ENCODE results near the gene NUDT5.

NUDT5 gene

GRCh38 chr10:12225444-12225843 is 29.8 kb upstream of the NUDT5 start:
- Histone ChIP-seq H3K27ac (no peak overlapping the region), H3K9ac (no peak overlapping the region), H3K4me1 (no peaks in the 10 kb centered on the region), H3K36me3 (ENCODE audit: control insufficient read depth, insufficient read depth, low read length) (no peaks in the 10 kb centered on the region), H2AFZ (no peak overlapping the region), H3K4me3 (ENCODE audit: low read depth, low read length) (no peak overlapping the region), H3K9me3 (ENCODE audit: control insufficient read depth, low read length) (no peaks in the 10 kb centered on the region), H3K4me2 (ENCODE audit: low read length) (no peak overlapping the region), H3K27me3 (ENCODE audit: control insufficient read depth, insufficient read depth, low read length) (no peaks in the 10 kb centered on the region), H3K79me2 (peaks cover 6% of the 10 kb centered on the region)
- no peak for TF ChIP-seq CTCF (IDR thresholded peaks at IDR 0.05)

GRCh38 chr10:12221323-12222298 is 25.9 kb upstream of the NUDT5 start:
- Histone ChIP-seq H3K4me3 (ENCODE audit: low read depth, low read length) (no peak overlapping the region), H3K4me1 (no peaks in the 10 kb centered on the region), H3K9ac (no peak overlapping the region), H3K27ac (no peak overlapping the region), H3K9me3 (ENCODE audit: control insufficient read depth, low read length) (no peaks in the 10 kb centered on the region), H3K36me3 (ENCODE audit: control insufficient read depth, insufficient read depth, low read length) (no peaks in the 10 kb centered on the region), H3K27me3 (ENCODE audit: control insufficient read depth, insufficient read depth, low read length) (no peaks in the 10 kb centered on the region), H3K4me2 (ENCODE audit: low read length) (no peak overlapping the region), H3K79me2 (peaks cover 6% of the 10 kb centered on the region), H2AFZ (no peak overlapping the region)
- TF ChIP-seq CTCF (IDR thresholded peaks at IDR 0.05) = no peak

- H3K79me2 ChIP-seq = peaks cover 2% of the 10 kb centered on the region
- H3K27ac ChIP-seq = no peak overlapping the region
- no peak overlapping the region for H3K4me3 ChIP-seq (ENCODE audit: low read depth, low read length)
- H3K36me3 ChIP-seq (ENCODE audit: control insufficient read depth, insufficient read depth, low read length) = no peaks in the 10 kb centered on the region
- no peaks in the 10 kb centered on the region for H3K9me3 ChIP-seq (ENCODE audit: control insufficient read depth, low read length)
- no peak for TF ChIP-seq CTCF (IDR thresholded peaks at IDR 0.05)
- no peak overlapping the region for H3K4me2 ChIP-seq (ENCODE audit: low read length)
- H3K27me3 ChIP-seq (ENCODE audit: control insufficient read depth, insufficient read depth, low read length) = no peaks in the 10 kb centered on the region
- no peaks in the 10 kb centered on the region for H3K4me1 ChIP-seq
- no peak overlapping the region for H3K9ac ChIP-seq
- H2AFZ ChIP-seq = no peak overlapping the region
These were observed 23.3 kb upstream of the NUDT5 start for GRCh38 chr10:12218991-12219390.

- TF ChIP-seq CTCF (IDR thresholded peaks at IDR 0.05) = peak; percentile 62
- Histone ChIP-seq H3K27me3 (ENCODE audit: control insufficient read depth, insufficient read depth, low read length) (no peaks in the 10 kb centered on the region), H3K36me3 (ENCODE audit: control insufficient read depth, insufficient read depth, low read length) (no peaks in the 10 kb centered on the region), H3K4me1 (no peaks in the 10 kb centered on the region), H3K27ac (no peak overlapping the region), H2AFZ (no peak overlapping the region), H3K4me3 (ENCODE audit: low read depth, low read length) (no peak overlapping the region), H3K4me2 (ENCODE audit: low read length) (no peak overlapping the region), H3K9me3 (ENCODE audit: control insufficient read depth, low read length) (no peaks in the 10 kb centered on the region), H3K79me2 (no peaks in the 10 kb centered on the region), H3K9ac (no peak overlapping the region)
These were observed 19.1 kb upstream of the NUDT5 start for GRCh38 chr10:12214763-12215218.
